H1 (cell line): ENCODE measurements around the gene TMEM229B. TPM values are rescaled to one million over a fixed set of nuclear protein-coding genes. Genes with fewer than 3 reads are reported as not detected.

Experiments
- HDAC2 ChIP-seq, 2 experiments: fragments of 300-600 bp in 1 of 2; sonication (generic) in 1 of 2; IDR thresholded peaks; 2 replicates each; pipeline ENCODE4 v1.6.1; 2011 to 2012; ENCODE audit warnings: low read depth in 2 of 2, low read length in 2 of 2, mild to moderate bottlenecking in 2 of 2, moderate library complexity in 2 of 2, borderline replicate concordance in 1 of 2, inconsistent platforms in 1 of 2
- HDAC6 ChIP-seq: IDR thresholded peaks from one replicate; pipeline ENCODE4 v1.7.1; 2012; ENCODE audit warnings: low read depth, mild to moderate bottlenecking, inconsistent platforms, low read length, moderate library complexity
- NRF1 ChIP-seq: IDR thresholded peaks from 2 replicates; pipeline ENCODE4 v1.6.1; 2011; ENCODE audit warnings: mild to moderate bottlenecking, low read depth, low read length, improper control_type of control experiment
- SUZ12 ChIP-seq: fragments of 200-600 bp; sonication (generic); IDR thresholded peaks from 2 replicates; pipeline ENCODE4 v1.6.1; 2012; ENCODE audit warnings: mild to moderate bottlenecking, inconsistent platforms, low read length, moderate library complexity, mixed read lengths
- polyA plus RNA-seq, 7 experiments: library from polyadenylated mRNA; depleted of rRNA in 3 of 7; stranded (reverse) in 5 of 7; unstranded in 2 of 7; fragments of >200 nt in 5 of 7; fragments of 200-250 nt in 2 of 7; gene quantifications; 1 replicate in 5 of 7; 2 replicates in 1 of 7; 4 replicates in 1 of 7; pipeline versions ENCODE4 v1.2.1 to v1.2.3, GENCODE V29; 2011 to 2013; ENCODE audit warnings: missing spikeins in 2 of 7, mixed read lengths in 2 of 7
- total RNA-seq: library from RNA; stranded (reverse); fragmentation: NEBNext Ultra II Directional; extraction: Animal tissue kit (Norgen Biotek cat#: 25700); gene quantifications from 2 replicates; pipeline ENCODE4 v1.2.1, GENCODE V29; 2021
- TF ChIP-seq, protein P1 (sequence below): fragments of 300-600 bp; sonication (generic); IDR thresholded peaks from 2 replicates; pipeline ENCODE4 v1.7.1; 2012; ENCODE audit warnings: low read length, moderate library complexity, mild to moderate bottlenecking, inconsistent platforms; ENCODE audit not compliant: insufficient replicate concordance
- TF ChIP-seq, protein P2 (sequence below), 3 experiments: IDR thresholded peaks; 1 replicate in 2 of 3; 2 replicates in 1 of 3; pipeline versions ENCODE4 v1.5.1 to v1.6.1; 2011; ENCODE audit warnings: low read length in 3 of 3, mild to moderate bottlenecking in 3 of 3, inconsistent platforms in 2 of 3, low read depth in 1 of 3, moderate library complexity in 1 of 3; ENCODE audit not compliant: insufficient read depth in 1 of 3; ENCODE audit errors: control extremely low read depth in 1 of 3
- TF ChIP-seq, protein P3 (sequence below): IDR thresholded peaks from 2 replicates; pipeline ENCODE4 v1.6.1; 2012; ENCODE audit warnings: inconsistent platforms

Gene TMEM229B
- total and polyA plus RNA-seq, 2 of the 8 experiments (the other 6 are each of a cell fraction or from before 2014, with no cell fraction given), result 0.73 to 0.85 TPM

DNA sequence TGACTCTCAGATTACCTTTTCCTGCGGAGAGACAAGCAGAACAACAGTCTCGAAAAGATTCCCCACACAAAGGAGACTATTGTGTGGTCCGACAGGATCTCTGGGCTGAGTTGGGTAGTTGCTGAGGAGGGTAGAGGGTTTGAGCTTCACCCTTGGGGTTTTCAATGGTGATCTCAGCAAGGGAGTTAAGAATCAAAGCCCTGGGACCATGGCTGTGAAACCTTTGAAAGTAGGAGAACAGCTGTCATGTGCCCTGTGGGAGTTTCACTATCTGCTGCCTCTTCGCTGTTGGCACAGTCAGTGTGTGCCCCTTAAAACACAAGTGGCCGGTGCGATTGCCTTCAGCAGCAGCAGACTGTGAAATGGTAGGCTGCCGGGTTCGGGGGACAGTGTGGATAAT lies 62.4 kb downstream of the TMEM229B start (continued):
- TF ChIP-seq HDAC6 (no peak), NRF1 (no peak), SUZ12 (no peak), HDAC2 (IDR thresholded peaks at IDR 0.05; ENCODE audit: borderline replicate concordance in 1 of 2, low read depth in 2 of 2, low read length in 2 of 2) (no peak)
- TF ChIP-seq, protein P1, sequence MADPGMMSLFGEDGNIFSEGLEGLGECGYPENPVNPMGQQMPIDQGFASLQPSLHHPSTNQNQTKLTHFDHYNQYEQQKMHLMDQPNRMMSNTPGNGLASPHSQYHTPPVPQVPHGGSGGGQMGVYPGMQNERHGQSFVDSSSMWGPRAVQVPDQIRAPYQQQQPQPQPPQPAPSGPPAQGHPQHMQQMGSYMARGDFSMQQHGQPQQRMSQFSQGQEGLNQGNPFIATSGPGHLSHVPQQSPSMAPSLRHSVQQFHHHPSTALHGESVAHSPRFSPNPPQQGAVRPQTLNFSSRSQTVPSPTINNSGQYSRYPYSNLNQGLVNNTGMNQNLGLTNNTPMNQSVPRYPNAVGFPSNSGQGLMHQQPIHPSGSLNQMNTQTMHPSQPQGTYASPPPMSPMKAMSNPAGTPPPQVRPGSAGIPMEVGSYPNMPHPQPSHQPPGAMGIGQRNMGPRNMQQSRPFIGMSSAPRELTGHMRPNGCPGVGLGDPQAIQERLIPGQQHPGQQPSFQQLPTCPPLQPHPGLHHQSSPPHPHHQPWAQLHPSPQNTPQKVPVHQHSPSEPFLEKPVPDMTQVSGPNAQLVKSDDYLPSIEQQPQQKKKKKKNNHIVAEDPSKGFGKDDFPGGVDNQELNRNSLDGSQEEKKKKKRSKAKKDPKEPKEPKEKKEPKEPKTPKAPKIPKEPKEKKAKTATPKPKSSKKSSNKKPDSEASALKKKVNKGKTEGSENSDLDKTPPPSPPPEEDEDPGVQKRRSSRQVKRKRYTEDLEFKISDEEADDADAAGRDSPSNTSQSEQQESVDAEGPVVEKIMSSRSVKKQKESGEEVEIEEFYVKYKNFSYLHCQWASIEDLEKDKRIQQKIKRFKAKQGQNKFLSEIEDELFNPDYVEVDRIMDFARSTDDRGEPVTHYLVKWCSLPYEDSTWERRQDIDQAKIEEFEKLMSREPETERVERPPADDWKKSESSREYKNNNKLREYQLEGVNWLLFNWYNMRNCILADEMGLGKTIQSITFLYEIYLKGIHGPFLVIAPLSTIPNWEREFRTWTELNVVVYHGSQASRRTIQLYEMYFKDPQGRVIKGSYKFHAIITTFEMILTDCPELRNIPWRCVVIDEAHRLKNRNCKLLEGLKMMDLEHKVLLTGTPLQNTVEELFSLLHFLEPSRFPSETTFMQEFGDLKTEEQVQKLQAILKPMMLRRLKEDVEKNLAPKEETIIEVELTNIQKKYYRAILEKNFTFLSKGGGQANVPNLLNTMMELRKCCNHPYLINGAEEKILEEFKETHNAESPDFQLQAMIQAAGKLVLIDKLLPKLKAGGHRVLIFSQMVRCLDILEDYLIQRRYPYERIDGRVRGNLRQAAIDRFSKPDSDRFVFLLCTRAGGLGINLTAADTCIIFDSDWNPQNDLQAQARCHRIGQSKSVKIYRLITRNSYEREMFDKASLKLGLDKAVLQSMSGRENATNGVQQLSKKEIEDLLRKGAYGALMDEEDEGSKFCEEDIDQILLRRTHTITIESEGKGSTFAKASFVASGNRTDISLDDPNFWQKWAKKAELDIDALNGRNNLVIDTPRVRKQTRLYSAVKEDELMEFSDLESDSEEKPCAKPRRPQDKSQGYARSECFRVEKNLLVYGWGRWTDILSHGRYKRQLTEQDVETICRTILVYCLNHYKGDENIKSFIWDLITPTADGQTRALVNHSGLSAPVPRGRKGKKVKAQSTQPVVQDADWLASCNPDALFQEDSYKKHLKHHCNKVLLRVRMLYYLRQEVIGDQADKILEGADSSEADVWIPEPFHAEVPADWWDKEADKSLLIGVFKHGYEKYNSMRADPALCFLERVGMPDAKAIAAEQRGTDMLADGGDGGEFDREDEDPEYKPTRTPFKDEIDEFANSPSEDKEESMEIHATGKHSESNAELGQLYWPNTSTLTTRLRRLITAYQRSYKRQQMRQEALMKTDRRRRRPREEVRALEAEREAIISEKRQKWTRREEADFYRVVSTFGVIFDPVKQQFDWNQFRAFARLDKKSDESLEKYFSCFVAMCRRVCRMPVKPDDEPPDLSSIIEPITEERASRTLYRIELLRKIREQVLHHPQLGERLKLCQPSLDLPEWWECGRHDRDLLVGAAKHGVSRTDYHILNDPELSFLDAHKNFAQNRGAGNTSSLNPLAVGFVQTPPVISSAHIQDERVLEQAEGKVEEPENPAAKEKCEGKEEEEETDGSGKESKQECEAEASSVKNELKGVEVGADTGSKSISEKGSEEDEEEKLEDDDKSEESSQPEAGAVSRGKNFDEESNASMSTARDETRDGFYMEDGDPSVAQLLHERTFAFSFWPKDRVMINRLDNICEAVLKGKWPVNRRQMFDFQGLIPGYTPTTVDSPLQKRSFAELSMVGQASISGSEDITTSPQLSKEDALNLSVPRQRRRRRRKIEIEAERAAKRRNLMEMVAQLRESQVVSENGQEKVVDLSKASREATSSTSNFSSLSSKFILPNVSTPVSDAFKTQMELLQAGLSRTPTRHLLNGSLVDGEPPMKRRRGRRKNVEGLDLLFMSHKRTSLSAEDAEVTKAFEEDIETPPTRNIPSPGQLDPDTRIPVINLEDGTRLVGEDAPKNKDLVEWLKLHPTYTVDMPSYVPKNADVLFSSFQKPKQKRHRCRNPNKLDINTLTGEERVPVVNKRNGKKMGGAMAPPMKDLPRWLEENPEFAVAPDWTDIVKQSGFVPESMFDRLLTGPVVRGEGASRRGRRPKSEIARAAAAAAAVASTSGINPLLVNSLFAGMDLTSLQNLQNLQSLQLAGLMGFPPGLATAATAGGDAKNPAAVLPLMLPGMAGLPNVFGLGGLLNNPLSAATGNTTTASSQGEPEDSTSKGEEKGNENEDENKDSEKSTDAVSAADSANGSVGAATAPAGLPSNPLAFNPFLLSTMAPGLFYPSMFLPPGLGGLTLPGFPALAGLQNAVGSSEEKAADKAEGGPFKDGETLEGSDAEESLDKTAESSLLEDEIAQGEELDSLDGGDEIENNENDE, result no peak
- TF ChIP-seq, protein P2, sequence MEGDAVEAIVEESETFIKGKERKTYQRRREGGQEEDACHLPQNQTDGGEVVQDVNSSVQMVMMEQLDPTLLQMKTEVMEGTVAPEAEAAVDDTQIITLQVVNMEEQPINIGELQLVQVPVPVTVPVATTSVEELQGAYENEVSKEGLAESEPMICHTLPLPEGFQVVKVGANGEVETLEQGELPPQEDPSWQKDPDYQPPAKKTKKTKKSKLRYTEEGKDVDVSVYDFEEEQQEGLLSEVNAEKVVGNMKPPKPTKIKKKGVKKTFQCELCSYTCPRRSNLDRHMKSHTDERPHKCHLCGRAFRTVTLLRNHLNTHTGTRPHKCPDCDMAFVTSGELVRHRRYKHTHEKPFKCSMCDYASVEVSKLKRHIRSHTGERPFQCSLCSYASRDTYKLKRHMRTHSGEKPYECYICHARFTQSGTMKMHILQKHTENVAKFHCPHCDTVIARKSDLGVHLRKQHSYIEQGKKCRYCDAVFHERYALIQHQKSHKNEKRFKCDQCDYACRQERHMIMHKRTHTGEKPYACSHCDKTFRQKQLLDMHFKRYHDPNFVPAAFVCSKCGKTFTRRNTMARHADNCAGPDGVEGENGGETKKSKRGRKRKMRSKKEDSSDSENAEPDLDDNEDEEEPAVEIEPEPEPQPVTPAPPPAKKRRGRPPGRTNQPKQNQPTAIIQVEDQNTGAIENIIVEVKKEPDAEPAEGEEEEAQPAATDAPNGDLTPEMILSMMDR (IDR thresholded peaks at IDR 0.05; ENCODE audit: control extremely low read depth in 1 of 3, insufficient read depth in 1 of 3, low read depth in 1 of 3, low read length in 3 of 3), result no peak
- TF ChIP-seq, protein P3, sequence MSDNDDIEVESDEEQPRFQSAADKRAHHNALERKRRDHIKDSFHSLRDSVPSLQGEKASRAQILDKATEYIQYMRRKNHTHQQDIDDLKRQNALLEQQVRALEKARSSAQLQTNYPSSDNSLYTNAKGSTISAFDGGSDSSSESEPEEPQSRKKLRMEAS, result no peak
